Measurements from ENCODE around the gene SETD7. TPM values are rescaled to one million over a fixed set of nuclear protein-coding genes. Genes with fewer than 3 reads are reported as not detected.

SETD7 gene
- total and polyA plus RNA-seq, 2 of the 8 experiments (the other 6 are each of a cell fraction or from before 2014, with no cell fraction given), result 1.5 to 4.6 TPM

GRCh38 chr4:139451997-139452396 is 104.0 kb downstream of the SETD7 start:
- H3K56ac ChIP-seq (replicated peaks; ENCODE audit: insufficient read length, low read depth, low read length), result no peak overlapping the region
- no peak overlapping the region for H3K18ac ChIP-seq (ENCODE audit: extremely low read depth, low read length)
- no peak overlapping the region for H2BK20ac ChIP-seq (ENCODE audit: low read length)
- CTCF ChIA-PET (ENCODE audit: partially characterized antibody), result interaction anchor here (1.4 kb wide), 1 partner anchor 21 kb away, joined by 3 read pairs; no protein-coding TSS in a partner anchor
- no peak overlapping the region for H2BK5ac ChIP-seq (ENCODE audit: low read depth, low read length)
- no peak overlapping the region for H2AK5ac ChIP-seq (ENCODE audit: low read depth, low read length)
- no peak overlapping the region for H2BK120ac ChIP-seq (replicated peaks; ENCODE audit: low read depth, low read length)
- no peak overlapping the region for H3K23ac ChIP-seq (ENCODE audit: insufficient read length)
- no peak overlapping the region for H3K27ac ChIP-seq (ENCODE audit: low read depth, low read length)
- DNase-seq (ENCODE audit: low read depth in 1 of 2, low spot score in 2 of 2), result no peak
- peak overlapping the region in 2 of 4 experiments; percentile 67 to 88; a peak in 2 of 8 replicates for H3K4me3 ChIP-seq (ENCODE audit: extremely low read depth in 1 of 4, insufficient read depth in 2 of 4, low read depth in 3 of 4, low read length in 4 of 4)
- no peaks in the 10 kb centered on the region for H3K9me3 ChIP-seq (ENCODE audit: insufficient read depth in 2 of 2, low read depth in 1 of 2, low read length in 1 of 2)
- FAIRE-seq, result no peak
- H3K27me3 ChIP-seq (replicated peaks in 1 of 4; ENCODE audit: control insufficient read depth in 3 of 4, extremely low read depth in 1 of 4, insufficient read depth in 3 of 4, low read length in 3 of 4), result no peaks in the 10 kb centered on the region
- peaks cover 0 to 1% of the 10 kb centered on the region in 2 experiments for H4K20me1 ChIP-seq (replicated peaks in 1 of 2; ENCODE audit: control insufficient read depth in 1 of 2, insufficient read depth in 2 of 2, low read length in 2 of 2)
- no peak overlapping the region for H4K91ac ChIP-seq (replicated peaks; ENCODE audit: insufficient read length, low read length)
- no peak overlapping the region for H2BK12ac ChIP-seq (ENCODE audit: low read depth, low read length)
- 81% methylated on average over 1 of the region's 1 CpG; no CpG with 5 or more reads in 1 of the 2 experiments for WGBS, 2 experiments (ENCODE audit: extremely low coverage in 1 of 2, insufficient coverage in 1 of 2, insufficient read length in 1 of 2, insufficient replicate concordance in 2 of 2, low coverage in 1 of 2, low lambda C conversion rate in 2 of 2, missing lambda C conversion rate in 1 of 2)
- no peaks in the 10 kb centered on the region; the same call in 1 of the 2 replicates for H3K79me1 ChIP-seq (ENCODE audit: low read depth, low read length)
- no peak overlapping the region for H2BK15ac ChIP-seq (ENCODE audit: low read length)
- no peak overlapping the region for H3K14ac ChIP-seq (ENCODE audit: insufficient read length)
- H2AFZ ChIP-seq (ENCODE audit: low read length), result no peak overlapping the region
- peak overlapping the region in 1 of 4 experiments; percentile 39; a peak in 1 of 7 replicates for H3K9ac ChIP-seq (replicated peaks in 1 of 4; ENCODE audit: extremely low read depth in 1 of 4, low read depth in 3 of 4, low read length in 3 of 4)
- peaks cover 0 to 11% (median 3%) of the 10 kb centered on the region in 4 experiments; a peak in 5 of 7 replicates for H3K4me1 ChIP-seq (replicated peaks in 1 of 4; ENCODE audit: control insufficient read depth in 3 of 4, insufficient read depth in 4 of 4, low read length in 3 of 4)
- H3K4ac ChIP-seq (replicated peaks; ENCODE audit: insufficient read length, low read depth, low read length), result no peak overlapping the region
- H4K8ac ChIP-seq (ENCODE audit: extremely low read depth, insufficient read depth, low read length), result no peak overlapping the region
- POLR2A ChIA-PET (ENCODE audit: partially characterized antibody), result interaction anchor here (0.6 to 2.8 kb wide), 2 partner anchors 8 to 83 kb away, joined by 3 to 21 read pairs; no protein-coding TSS in a partner anchor
- peaks cover 8% of the 10 kb centered on the region for H3K23me2 ChIP-seq (ENCODE audit: low read depth, low read length)
- H3K4me2 ChIP-seq (ENCODE audit: insufficient read depth in 1 of 2, low read depth in 2 of 2, low read length in 2 of 2), result peak overlapping the region; percentile 86 to 92; a peak in 2 of 4 replicates
- H3K36me3 ChIP-seq (ENCODE audit: control insufficient read depth in 2 of 4, insufficient read depth in 4 of 4, low read length in 3 of 4), result no peaks in the 10 kb centered on the region
- H3K79me2 ChIP-seq (ENCODE audit: control insufficient read depth in 1 of 2, insufficient read depth in 2 of 2, low read length in 2 of 2), result peaks cover 3 to 35% of the 10 kb centered on the region in 2 experiments; a peak in 3 of 4 replicates
- no peak overlapping the region for H4K5ac ChIP-seq (ENCODE audit: insufficient read length, low read depth, low read length)
- TF ChIP-seq EGR1 (IDR thresholded peaks at IDR 0.05; ENCODE audit: borderline replicate concordance, low read depth, low read length) (no peak), NANOG (IDR thresholded peaks at IDR 0.05; ENCODE audit: insufficient read depth, low read depth, low read length, poor library complexity, severe bottlenecking) (no peak), KDM5A (IDR thresholded peaks at IDR 0.05; ENCODE audit: low read length) (no peak), TBP (IDR thresholded peaks at IDR 0.05; ENCODE audit: low read depth, low read length) (no peak), HDAC2 (IDR thresholded peaks at IDR 0.05; ENCODE audit: borderline replicate concordance in 1 of 2, low read depth in 2 of 2, low read length in 2 of 2) (no peak), TAF7 (optimal IDR thresholded peaks at IDR 0.05; ENCODE audit: borderline replicate concordance, low read depth, low read length) (no peak), BACH1 (IDR thresholded peaks at IDR 0.05; ENCODE audit: low read length) (no peak), SIX5 (IDR thresholded peaks at IDR 0.05; ENCODE audit: low read depth, low read length) (no peak), ZNF274 (IDR thresholded peaks at IDR 0.05; ENCODE audit: borderline replicate concordance, extremely low read depth, low read length) (no peak), SP1 (IDR thresholded peaks at IDR 0.05; ENCODE audit: low read depth, low read length) (no peak), CBX8 (IDR thresholded peaks at IDR 0.05; ENCODE audit: borderline replicate concordance, low read depth, low read length) (no peak), SUZ12 (IDR thresholded peaks at IDR 0.05; ENCODE audit: low read length) (no peak)
- TF ChIP-seq, protein P1, sequence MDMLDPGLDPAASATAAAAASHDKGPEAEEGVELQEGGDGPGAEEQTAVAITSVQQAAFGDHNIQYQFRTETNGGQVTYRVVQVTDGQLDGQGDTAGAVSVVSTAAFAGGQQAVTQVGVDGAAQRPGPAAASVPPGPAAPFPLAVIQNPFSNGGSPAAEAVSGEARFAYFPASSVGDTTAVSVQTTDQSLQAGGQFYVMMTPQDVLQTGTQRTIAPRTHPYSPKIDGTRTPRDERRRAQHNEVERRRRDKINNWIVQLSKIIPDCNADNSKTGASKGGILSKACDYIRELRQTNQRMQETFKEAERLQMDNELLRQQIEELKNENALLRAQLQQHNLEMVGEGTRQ (IDR thresholded peaks at IDR 0.05; ENCODE audit: low read length), result no peak

Data from H1 (cell line).